HepG2 (cell line): ENCODE results near the gene MTARC1. TPM values are rescaled to one million over a fixed set of nuclear protein-coding genes. Genes with fewer than 3 reads are reported as not detected.

Experiments used
- ATAC-seq: fragments of 200-7000 bp; cut with Tn5 transposase; 3 replicates; pipeline ENCODE4 v1.9.1; 2020; ENCODE audit warnings: mild to moderate bottlenecking, moderate library complexity
- BruUV-seq: library from RNA; stranded (reverse); fragments of 400-500 nt; replicated peaks from 2 replicates; lab custom pipeline; 2021; lab: Mats Ljungman, UMichigan
- CTCF ChIA-PET: fragments of 300-600 bp; formaldehyde crosslinking; extraction: SDS; loops from one replicate; lab custom pipeline; 2021; ENCODE audit warnings: low total read pairs, inconsistent platforms, low intra/inter-chr PET ratio; lab: Yijun Ruan, JAX
- POLR2A ChIA-PET: fragments of 350-600 bp; sonication (Branson Sonifier 250); formaldehyde crosslinking; loops from one replicate; lab custom pipeline; 2020; ENCODE audit warnings: antibody characterized with exemption, inconsistent platforms; lab: Yijun Ruan, JAX
- DNase-seq: peaks from one replicate; pipeline ENCODE4 v3.0.0-alpha.2; 2015; ENCODE audit warnings: low spot score
- FAIRE-seq: peaks from 3 replicates; lab custom pipeline; 2011; peaks lifted over from hg19 to GRCh38; lab: Jason Lieb, UNC
- H2AFZ ChIP-seq: one replicate; pipeline ENCODE4 v1.6.1; 2011; ENCODE audit warnings: low read length, inconsistent platforms
- H3K27ac ChIP-seq: fragments of 300-600 bp; 3 replicates; pipeline ENCODE4 v1.8.0; 2011; ENCODE audit warnings: mixed run types, mild to moderate bottlenecking, mixed read lengths, low read length, inconsistent platforms; ENCODE audit not compliant: insufficient read depth; ENCODE audit errors: extremely low read length
- H3K27me3 ChIP-seq, 2 experiments: fragments of 200-600 bp in 1 of 2; 2 replicates in 1 of 2; 3 replicates in 1 of 2; pipeline versions ENCODE4 v1.6.0 to v1.8.0; 2011; ENCODE audit warnings: low read length in 2 of 2, mild to moderate bottlenecking in 2 of 2, moderate library complexity in 2 of 2, inconsistent platforms in 1 of 2; ENCODE audit not compliant: insufficient read depth in 2 of 2, control insufficient read depth in 1 of 2
- H3K36me3 ChIP-seq, 2 experiments: fragments of 200-600 bp in 1 of 2; replicated peaks in 1 of 2; 2 replicates in 1 of 2; 3 replicates in 1 of 2; pipeline versions ENCODE4 v1.5.1 to v1.8.0; 2011; ENCODE audit warnings: low read length in 2 of 2, inconsistent platforms in 1 of 2; ENCODE audit not compliant: insufficient read depth in 2 of 2, control insufficient read depth in 1 of 2
- H3K4me1 ChIP-seq: 2 replicates; pipeline ENCODE4 v1.5.1; 2012; ENCODE audit warnings: low read length, inconsistent platforms; ENCODE audit not compliant: insufficient read depth
- H3K4me2 ChIP-seq: 2 replicates; pipeline ENCODE4 v1.6.0; 2011; ENCODE audit warnings: low read depth, low read length, inconsistent platforms
- H3K4me3 ChIP-seq, 3 experiments: fragments of 200-600 bp in 1 of 3; sonication (generic), shearing (Covaris generic) in 1 of 3; replicated peaks in 1 of 3; 2 replicates each; pipeline ENCODE4 v1.5.1; 2011 to 2016; ENCODE audit warnings: low read length in 3 of 3, inconsistent platforms in 2 of 3, low read depth in 2 of 3, mild to moderate bottlenecking in 2 of 3, control low read depth in 1 of 3, mixed read lengths in 1 of 3; ENCODE audit not compliant: insufficient read depth in 1 of 3
- H3K79me2 ChIP-seq: one replicate; pipeline ENCODE4 v1.6.1; 2011; ENCODE audit warnings: low read length, inconsistent platforms; ENCODE audit not compliant: insufficient read depth
- H3K9ac ChIP-seq: 2 replicates; pipeline ENCODE4 v1.6.0; 2011; ENCODE audit warnings: mild to moderate bottlenecking, low read depth, low read length, inconsistent platforms; ENCODE audit not compliant: insufficient read depth
- H3K9me3 ChIP-seq: 2 replicates; pipeline ENCODE4 v1.5.1; 2012; ENCODE audit warnings: mild to moderate bottlenecking, low read length
- H4K20me1 ChIP-seq: 2 replicates; pipeline ENCODE4 v1.6.0; 2011; ENCODE audit warnings: inconsistent platforms, mild to moderate bottlenecking, low read length, moderate library complexity; ENCODE audit not compliant: insufficient read depth
- HDAC6 ChIP-seq: fragments of 200-600 bp; sonication (generic); IDR thresholded peaks from 2 replicates; pipeline ENCODE4 v1.7.0; 2017; ENCODE audit warnings: mild to moderate bottlenecking, antibody characterized with exemption, low read length, low read depth
- HNF4A ChIP-seq: sonication (generic); formaldehyde crosslinking; IDR thresholded peaks from 2 replicates; pipeline ENCODE4 v1.4.0; 2020; ENCODE audit warnings: missing genetic modification reagents
- HOXA7 ChIP-seq: sonication (generic); formaldehyde crosslinking; IDR thresholded peaks from 2 replicates; pipeline ENCODE4 v1.8.1; 2022; ENCODE audit warnings: mild to moderate bottlenecking, missing genetic modification reagents, moderate library complexity
- KDM5A ChIP-seq: fragments of 200-600 bp; sonication (generic); IDR thresholded peaks from 2 replicates; pipeline ENCODE4 v1.7.0; 2018; ENCODE audit warnings: antibody characterized with exemption, mild to moderate bottlenecking, low read length, borderline replicate concordance
- NBN ChIP-seq: fragments of 450-650 bp; conservative IDR thresholded peaks from 2 replicates; pipeline ENCODE4 v1.6.1; 2017
- RFX1 ChIP-seq: fragments of 450-650 bp; IDR thresholded peaks from 2 replicates; pipeline ENCODE4 v1.6.1; 2017
- SRSF1 ChIP-seq: fragments of 200-400 bp; formaldehyde crosslinking; optimal IDR thresholded peaks from 2 replicates; pipeline ENCODE3; 2017; ENCODE audit warnings: mild to moderate bottlenecking, low read depth, low read length, moderate library complexity
- ZKSCAN1 ChIP-seq: fragments of 150-350 bp; IDR thresholded peaks from 2 replicates; pipeline ENCODE4 v1.6.1; 2014; ENCODE audit warnings: low read length
- ZNF564 ChIP-seq: sonication (generic); formaldehyde crosslinking; IDR thresholded peaks from 2 replicates; pipeline ENCODE4 v1.8.1; 2023; ENCODE audit warnings: mild to moderate bottlenecking, missing genetic modification reagents
- WGBS: methylation state at CpG from one replicate; pipeline ENCODE4 v1.1.6; 2017; ENCODE audit warnings: low lambda C conversion rate; 5-methylcytosine and 5-hydroxymethylcytosine counted together
- in situ Hi-C: cut with HindIII; loops from 2 replicates; pipeline ENCODE4 v1.10.0; 2017; ENCODE audit warnings: low pct_unique_long_range_greater_than_20kb; ENCODE audit not compliant: extremely low pct_ligation_motif_present
- intact Hi-C: fragments of 100-400 bp; cut with micrococcal nuclease; formaldehyde crosslinking; loops from one replicate; pipeline ENCODE4 v1.10.0; 2022; ENCODE audit not compliant: unreplicated experiment
- polyA plus RNA-seq, 8 experiments: library from polyadenylated mRNA; depleted of rRNA in 3 of 8; stranded (reverse) in 7 of 8; unstranded in 1 of 8; fragments of >200 nt; fragmentation: Illumina TruSeq in 4 of 8; extraction: Trizol in 4 of 8; gene quantifications; 2 replicates each; pipeline versions ENCODE4 v1.2.1 to v1.2.3, GENCODE V29; 2011 to 2016; ENCODE audit warnings: low read depth in 4 of 8, missing spikeins in 1 of 8, mixed read lengths in 1 of 8; ENCODE audit not compliant: insufficient read depth in 1 of 8
- total RNA-seq, 5 experiments: library from RNA; depleted of rRNA; stranded (reverse); fragments of >200 nt; fragmentation: Illumina TruSeq; extraction: Trizol; gene quantifications; 2 replicates each; pipeline ENCODE4 v1.2.3, GENCODE V29; 2016; ENCODE audit warnings: low read depth in 1 of 5
- TF ChIP-seq, protein P1 (sequence below): sonication (generic); formaldehyde crosslinking; IDR thresholded peaks from 2 replicates; pipeline ENCODE4 v1.8.0; 2022; ENCODE audit warnings: missing genetic modification reagents, mild to moderate bottlenecking, borderline replicate concordance
- TF ChIP-seq, protein P2 (sequence below): sonication (generic); formaldehyde crosslinking; IDR thresholded peaks from 2 replicates; pipeline ENCODE4 v1.8.0; 2023; ENCODE audit warnings: mild to moderate bottlenecking, missing genetic modification reagents
- TF ChIP-seq, protein P3 (sequence below): sonication (generic); formaldehyde crosslinking; IDR thresholded peaks from 2 replicates; pipeline ENCODE4 v1.4.0; 2020; ENCODE audit warnings: missing genetic modification reagents, borderline replicate concordance

The MTARC1 gene
- total and polyA plus RNA-seq, 2 of the 13 experiments (the other 11 are each of a cell fraction or from before 2014, with no cell fraction given) = 19.4 to 106 TPM

DNA sequence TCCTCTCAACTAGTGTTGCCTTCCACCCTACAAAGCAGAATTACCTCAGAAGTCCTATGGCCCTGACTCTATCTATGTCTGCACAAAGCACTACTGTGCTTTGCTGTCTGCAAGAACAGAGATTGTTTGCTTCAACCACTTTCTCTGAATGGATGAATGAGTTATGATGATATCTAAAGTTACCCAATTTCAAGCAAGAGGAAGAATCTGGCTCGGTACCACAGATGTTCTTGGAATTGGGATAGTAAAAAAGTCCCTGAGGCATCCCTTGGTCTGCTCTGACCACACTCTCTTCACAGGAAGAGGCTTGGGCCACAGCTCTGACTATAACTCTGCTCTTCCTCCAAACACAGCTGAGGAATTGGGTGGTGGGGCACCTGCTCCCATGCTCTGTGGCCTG lies 31.2 kb downstream of the MTARC1 start (continued):
- TF ChIP-seq HDAC6 (no peak), KDM5A (no peak), HNF4A (CRISPR knock-in tag) (no peak), NBN (no peak)

DNA sequence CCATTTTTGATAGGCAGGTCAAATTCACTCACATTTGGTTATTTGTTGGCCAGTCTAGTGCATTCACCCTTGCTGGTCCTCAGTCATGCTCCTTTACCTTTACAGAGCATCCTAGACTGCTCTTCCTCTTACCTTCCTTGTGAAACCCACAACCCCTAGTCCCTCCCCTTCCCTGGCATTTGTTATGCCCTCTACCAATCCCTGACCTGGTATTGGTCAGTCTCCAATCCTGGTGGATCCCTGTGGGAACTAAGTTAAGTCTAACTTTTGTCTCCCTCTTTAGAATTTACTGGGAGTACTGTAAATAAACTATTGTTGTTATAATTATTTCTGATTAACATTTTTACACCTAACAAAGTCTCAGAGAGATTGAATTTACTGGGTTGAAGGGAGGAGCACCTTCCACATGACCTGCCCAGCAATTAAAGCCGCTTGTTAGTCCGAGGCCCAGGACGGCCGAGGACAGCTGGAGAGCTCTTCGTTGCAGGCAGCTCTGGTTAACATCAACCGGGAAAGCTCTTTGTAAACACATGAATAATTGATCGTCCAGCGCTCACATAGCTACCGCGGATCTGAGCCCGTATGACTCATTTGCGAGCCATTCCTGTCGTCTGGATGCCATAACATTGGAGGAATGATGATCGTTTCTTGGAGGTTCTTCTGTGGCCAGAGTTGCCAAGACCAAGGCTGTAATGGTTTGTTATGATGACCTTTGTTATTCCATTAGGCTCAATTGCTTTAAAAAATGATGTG lies 31.9 kb downstream of the MTARC1 start:
- FAIRE-seq = no peak
- no peaks in the 10 kb centered on the region for H3K4me1 ChIP-seq
- in situ Hi-C loops (no loop called here), intact Hi-C loops (no loop called here)
- no peaks in the 10 kb centered on the region for H3K27me3 ChIP-seq
- ChIA-PET CTCF (no interaction called here), POLR2A (no interaction called here)
- BruUV-seq = no TSS peak
- no peaks in the 10 kb centered on the region for H4K20me1 ChIP-seq
- no peak overlapping the region for H3K9ac ChIP-seq
- H3K4me3 ChIP-seq = no peak overlapping the region
- 98% methylated on average over 14 of the region's 14 CpGs for WGBS
- H3K36me3 ChIP-seq = peaks cover 2 to 15% of the 10 kb centered on the region in 2 experiments; a peak in 3 of 5 replicates
- no peaks in the 10 kb centered on the region for H3K9me3 ChIP-seq
- H3K4me2 ChIP-seq = no peak overlapping the region
- no peak for TF ChIP-seq SRSF1
- TF ChIP-seq, protein P1, sequence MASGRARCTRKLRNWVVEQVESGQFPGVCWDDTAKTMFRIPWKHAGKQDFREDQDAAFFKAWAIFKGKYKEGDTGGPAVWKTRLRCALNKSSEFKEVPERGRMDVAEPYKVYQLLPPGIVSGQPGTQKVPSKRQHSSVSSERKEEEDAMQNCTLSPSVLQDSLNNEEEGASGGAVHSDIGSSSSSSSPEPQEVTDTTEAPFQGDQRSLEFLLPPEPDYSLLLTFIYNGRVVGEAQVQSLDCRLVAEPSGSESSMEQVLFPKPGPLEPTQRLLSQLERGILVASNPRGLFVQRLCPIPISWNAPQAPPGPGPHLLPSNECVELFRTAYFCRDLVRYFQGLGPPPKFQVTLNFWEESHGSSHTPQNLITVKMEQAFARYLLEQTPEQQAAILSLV = no peak
- TF ChIP-seq, protein P2, sequence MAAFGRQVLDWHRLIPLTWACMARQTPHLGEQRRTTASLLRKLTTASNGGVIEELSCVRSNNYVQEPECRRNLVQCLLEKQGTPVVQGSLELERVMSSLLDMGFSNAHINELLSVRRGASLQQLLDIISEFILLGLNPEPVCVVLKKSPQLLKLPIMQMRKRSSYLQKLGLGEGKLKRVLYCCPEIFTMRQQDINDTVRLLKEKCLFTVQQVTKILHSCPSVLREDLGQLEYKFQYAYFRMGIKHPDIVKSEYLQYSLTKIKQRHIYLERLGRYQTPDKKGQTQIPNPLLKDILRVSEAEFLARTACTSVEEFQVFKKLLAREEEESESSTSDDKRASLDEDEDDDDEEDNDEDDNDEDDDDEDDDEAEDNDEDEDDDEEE (CRISPR knock-in tag) = no peak
- TF ChIP-seq HOXA7 (CRISPR knock-in tag) = no peak
- TF ChIP-seq RFX1 = no peak
- no peak for TF ChIP-seq ZNF564 (CRISPR knock-in tag)
- TF ChIP-seq, protein P3, sequence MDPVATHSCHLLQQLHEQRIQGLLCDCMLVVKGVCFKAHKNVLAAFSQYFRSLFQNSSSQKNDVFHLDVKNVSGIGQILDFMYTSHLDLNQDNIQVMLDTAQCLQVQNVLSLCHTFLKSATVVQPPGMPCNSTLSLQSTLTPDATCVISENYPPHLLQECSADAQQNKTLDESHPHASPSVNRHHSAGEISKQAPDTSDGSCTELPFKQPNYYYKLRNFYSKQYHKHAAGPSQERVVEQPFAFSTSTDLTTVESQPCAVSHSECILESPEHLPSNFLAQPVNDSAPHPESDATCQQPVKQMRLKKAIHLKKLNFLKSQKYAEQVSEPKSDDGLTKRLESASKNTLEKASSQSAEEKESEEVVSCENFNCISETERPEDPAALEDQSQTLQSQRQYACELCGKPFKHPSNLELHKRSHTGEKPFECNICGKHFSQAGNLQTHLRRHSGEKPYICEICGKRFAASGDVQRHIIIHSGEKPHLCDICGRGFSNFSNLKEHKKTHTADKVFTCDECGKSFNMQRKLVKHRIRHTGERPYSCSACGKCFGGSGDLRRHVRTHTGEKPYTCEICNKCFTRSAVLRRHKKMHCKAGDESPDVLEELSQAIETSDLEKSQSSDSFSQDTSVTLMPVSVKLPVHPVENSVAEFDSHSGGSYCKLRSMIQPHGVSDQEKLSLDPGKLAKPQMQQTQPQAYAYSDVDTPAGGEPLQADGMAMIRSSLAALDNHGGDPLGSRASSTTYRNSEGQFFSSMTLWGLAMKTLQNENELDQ (CRISPR knock-in tag) = no peak
- TF ChIP-seq ZKSCAN1 = no peak
- H3K79me2 ChIP-seq = no peaks in the 10 kb centered on the region
- H2AFZ ChIP-seq = no peak overlapping the region
- no peak for ATAC-seq
- no peak overlapping the region for H3K27ac ChIP-seq
- DNase-seq = no peak
